HL-60 (cell line): ENCODE results near the gene FGB.

Experiments
- TF ChIP-seq, protein P1 (sequence below): IDR thresholded peaks from one replicate; pipeline ENCODE4 v1.5.1; 2011; ENCODE audit warnings: low read length, control low read depth, inconsistent platforms; ENCODE audit not compliant: insufficient read depth
- TF ChIP-seq, protein P2 (sequence below): IDR thresholded peaks from 2 replicates; pipeline ENCODE4 v1.6.1; 2012; ENCODE audit warnings: low read depth; ENCODE audit not compliant: insufficient replicate concordance

DNA sequence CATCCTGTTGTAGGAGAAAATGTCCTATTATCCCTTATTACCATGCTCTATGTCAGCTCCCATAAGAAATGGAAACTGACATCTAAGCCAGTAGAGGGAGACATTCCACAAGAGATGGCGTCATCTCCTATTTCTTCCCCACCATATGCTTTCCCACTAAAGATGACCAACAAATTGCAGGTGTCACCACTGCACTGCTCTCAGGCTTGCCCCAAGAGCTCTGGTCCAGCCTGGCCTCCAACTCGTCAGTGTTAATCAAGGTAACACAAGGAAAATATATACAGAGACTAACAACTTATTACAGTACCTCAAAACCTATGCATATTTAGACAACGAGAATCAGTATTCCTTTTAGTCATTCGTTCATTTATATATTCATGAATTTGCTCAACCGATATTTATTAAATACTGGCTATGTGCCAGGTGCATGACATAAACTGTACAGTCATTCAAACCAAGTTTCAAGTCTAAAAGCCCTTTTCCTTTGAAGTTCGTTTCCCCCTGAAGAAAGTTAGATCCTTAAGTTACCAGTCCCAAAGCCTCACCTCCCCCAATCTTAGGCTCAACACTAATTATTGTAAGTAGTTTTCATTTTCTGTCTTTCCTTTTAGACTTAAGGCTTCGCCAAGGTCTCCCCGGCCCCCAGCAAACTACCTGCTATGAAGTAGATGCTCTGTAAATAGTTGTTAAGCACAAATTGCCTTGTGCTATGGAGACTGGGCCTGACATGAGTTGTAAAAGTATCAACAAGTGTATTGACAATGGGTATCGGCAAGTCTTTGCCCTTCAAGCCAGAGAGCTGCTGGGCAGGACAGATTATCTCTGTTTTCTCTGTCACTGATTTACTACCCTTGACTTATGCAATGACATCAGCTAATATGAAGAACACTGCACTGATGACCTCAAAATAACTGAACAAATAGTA lies 3.1 kb upstream of the FGB start:
- TF ChIP-seq, protein P1, sequence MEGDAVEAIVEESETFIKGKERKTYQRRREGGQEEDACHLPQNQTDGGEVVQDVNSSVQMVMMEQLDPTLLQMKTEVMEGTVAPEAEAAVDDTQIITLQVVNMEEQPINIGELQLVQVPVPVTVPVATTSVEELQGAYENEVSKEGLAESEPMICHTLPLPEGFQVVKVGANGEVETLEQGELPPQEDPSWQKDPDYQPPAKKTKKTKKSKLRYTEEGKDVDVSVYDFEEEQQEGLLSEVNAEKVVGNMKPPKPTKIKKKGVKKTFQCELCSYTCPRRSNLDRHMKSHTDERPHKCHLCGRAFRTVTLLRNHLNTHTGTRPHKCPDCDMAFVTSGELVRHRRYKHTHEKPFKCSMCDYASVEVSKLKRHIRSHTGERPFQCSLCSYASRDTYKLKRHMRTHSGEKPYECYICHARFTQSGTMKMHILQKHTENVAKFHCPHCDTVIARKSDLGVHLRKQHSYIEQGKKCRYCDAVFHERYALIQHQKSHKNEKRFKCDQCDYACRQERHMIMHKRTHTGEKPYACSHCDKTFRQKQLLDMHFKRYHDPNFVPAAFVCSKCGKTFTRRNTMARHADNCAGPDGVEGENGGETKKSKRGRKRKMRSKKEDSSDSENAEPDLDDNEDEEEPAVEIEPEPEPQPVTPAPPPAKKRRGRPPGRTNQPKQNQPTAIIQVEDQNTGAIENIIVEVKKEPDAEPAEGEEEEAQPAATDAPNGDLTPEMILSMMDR, result peak; percentile 24
- TF ChIP-seq, protein P2, sequence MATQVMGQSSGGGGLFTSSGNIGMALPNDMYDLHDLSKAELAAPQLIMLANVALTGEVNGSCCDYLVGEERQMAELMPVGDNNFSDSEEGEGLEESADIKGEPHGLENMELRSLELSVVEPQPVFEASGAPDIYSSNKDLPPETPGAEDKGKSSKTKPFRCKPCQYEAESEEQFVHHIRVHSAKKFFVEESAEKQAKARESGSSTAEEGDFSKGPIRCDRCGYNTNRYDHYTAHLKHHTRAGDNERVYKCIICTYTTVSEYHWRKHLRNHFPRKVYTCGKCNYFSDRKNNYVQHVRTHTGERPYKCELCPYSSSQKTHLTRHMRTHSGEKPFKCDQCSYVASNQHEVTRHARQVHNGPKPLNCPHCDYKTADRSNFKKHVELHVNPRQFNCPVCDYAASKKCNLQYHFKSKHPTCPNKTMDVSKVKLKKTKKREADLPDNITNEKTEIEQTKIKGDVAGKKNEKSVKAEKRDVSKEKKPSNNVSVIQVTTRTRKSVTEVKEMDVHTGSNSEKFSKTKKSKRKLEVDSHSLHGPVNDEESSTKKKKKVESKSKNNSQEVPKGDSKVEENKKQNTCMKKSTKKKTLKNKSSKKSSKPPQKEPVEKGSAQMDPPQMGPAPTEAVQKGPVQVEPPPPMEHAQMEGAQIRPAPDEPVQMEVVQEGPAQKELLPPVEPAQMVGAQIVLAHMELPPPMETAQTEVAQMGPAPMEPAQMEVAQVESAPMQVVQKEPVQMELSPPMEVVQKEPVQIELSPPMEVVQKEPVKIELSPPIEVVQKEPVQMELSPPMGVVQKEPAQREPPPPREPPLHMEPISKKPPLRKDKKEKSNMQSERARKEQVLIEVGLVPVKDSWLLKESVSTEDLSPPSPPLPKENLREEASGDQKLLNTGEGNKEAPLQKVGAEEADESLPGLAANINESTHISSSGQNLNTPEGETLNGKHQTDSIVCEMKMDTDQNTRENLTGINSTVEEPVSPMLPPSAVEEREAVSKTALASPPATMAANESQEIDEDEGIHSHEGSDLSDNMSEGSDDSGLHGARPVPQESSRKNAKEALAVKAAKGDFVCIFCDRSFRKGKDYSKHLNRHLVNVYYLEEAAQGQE, result no peak
